Glutamatergic neuron (in vitro differentiated cells): ENCODE measurements around the gene GLUD1. TPM values are rescaled to one million over a fixed set of nuclear protein-coding genes. Genes with fewer than 3 reads are reported as not detected.
"Not testable (repeated sequence)": the region's sequence is repeated elsewhere in the genome, so short reads cannot be mapped to it uniquely, and the experiment has no call there.

Experiments used
- DNase-seq: peaks from one replicate; pipeline ENCODE4 v3.0.0; 2022
- H3K27ac Mint-ChIP-seq: one replicate; pipeline ENCODE4 v1.8.0; 2020; ENCODE audit warnings: mild to moderate bottlenecking, mixed read lengths, inconsistent platforms; ENCODE audit not compliant: unreplicated experiment
- H3K27me3 Mint-ChIP-seq: one replicate; pipeline ENCODE4 v1.8.0; 2020; ENCODE audit warnings: mild to moderate bottlenecking, moderate library complexity, mixed read lengths, inconsistent platforms; ENCODE audit not compliant: unreplicated experiment
- H3K36me3 Mint-ChIP-seq: one replicate; pipeline ENCODE4 v1.8.0; 2020; ENCODE audit warnings: mild to moderate bottlenecking, mixed read lengths, inconsistent platforms; ENCODE audit not compliant: unreplicated experiment
- H3K4me1 Mint-ChIP-seq: one replicate; pipeline ENCODE4 v1.8.0; 2020; ENCODE audit warnings: mild to moderate bottlenecking, low read depth, mixed read lengths, inconsistent platforms; ENCODE audit not compliant: unreplicated experiment
- H3K4me3 Mint-ChIP-seq: one replicate; pipeline ENCODE4 v1.8.0; 2020; ENCODE audit warnings: mild to moderate bottlenecking, mixed read lengths, inconsistent platforms; ENCODE audit not compliant: unreplicated experiment
- H3K9me3 Mint-ChIP-seq: one replicate; pipeline ENCODE4 v1.8.0; 2020; ENCODE audit warnings: mild to moderate bottlenecking, moderate library complexity, mixed read lengths, inconsistent platforms; ENCODE audit not compliant: unreplicated experiment
- CTCF ChIP-seq: fragments of 200-600 bp; sonication (generic); IDR thresholded peaks from one replicate; pipeline ENCODE4 v1.5.0; 2021; ENCODE audit not compliant: partially characterized antibody, unreplicated experiment
- total RNA-seq: library from RNA; stranded (reverse); fragmentation: NEBNext Ultra II Directional; extraction: Animal tissue kit (Norgen Biotek cat#: 25700); gene quantifications from one replicate; pipeline ENCODE4 v1.2.1, GENCODE V29; 2021; ENCODE audit not compliant: unreplicated experiment

The GLUD1 gene
- total RNA-seq, 1 donor from 2014 or later, result 73.1 TPM

DNA sequence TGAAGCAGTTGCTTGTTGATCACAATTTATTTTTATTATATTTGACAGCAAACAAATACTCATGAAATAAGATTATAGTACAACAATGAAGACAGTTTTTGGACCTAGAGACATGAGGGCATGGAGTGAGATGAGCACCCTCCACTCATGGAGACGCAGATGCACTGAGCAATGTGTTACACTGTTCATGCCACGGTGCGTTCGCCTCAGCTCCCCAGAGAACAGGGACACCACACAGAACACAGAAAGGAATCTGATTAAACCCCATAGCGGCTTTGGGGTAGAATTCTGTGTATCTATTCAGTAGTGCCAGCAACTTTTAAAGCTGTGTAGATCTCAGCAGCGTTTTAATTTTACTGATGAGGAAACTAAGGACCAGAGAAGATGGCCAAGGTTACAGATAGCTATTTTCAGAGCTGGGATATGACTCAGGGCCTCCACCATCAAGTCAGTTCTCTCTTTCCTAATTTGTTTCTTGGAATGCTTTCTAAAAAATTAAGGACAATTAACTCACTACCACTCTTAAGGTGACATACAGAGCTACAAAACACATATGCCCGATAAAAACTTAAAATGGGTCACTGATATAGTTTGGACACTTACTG, 41.0 kb downstream of the GLUD1 start:
- Mint-ChIP-seq H3K4me3 (no peak overlapping the region), H3K9me3 (no peaks in the 10 kb centered on the region), H3K27ac (no peak overlapping the region), H3K4me1 (no peaks in the 10 kb centered on the region), H3K27me3 (no peaks in the 10 kb centered on the region), H3K36me3 (no peaks in the 10 kb centered on the region)
- no peak for TF ChIP-seq CTCF
- no peak for DNase-seq

GRCh38 chr10:87053111-87053510, 41.5 kb downstream of the GLUD1 start:
- Mint-ChIP-seq H3K4me1 (no peaks in the 10 kb centered on the region), H3K27me3 (no peaks in the 10 kb centered on the region), H3K36me3 (no peaks in the 10 kb centered on the region), H3K9me3 (no peaks in the 10 kb centered on the region), H3K27ac (no peak overlapping the region), H3K4me3 (no peak overlapping the region)
- no peak for TF ChIP-seq CTCF
- no peak for DNase-seq

- Mint-ChIP-seq H3K4me3 (no peak overlapping the region), H3K27me3 (no peaks in the 10 kb centered on the region), H3K9me3 (no peaks in the 10 kb centered on the region), H3K36me3 (no peaks in the 10 kb centered on the region), H3K27ac (no peak overlapping the region), H3K4me1 (no peaks in the 10 kb centered on the region)
- no peak for DNase-seq
- TF ChIP-seq CTCF, result no peak
Observed at GRCh38 chr10:87045434-87045938, 49.2 kb downstream of the GLUD1 start.

GRCh38 chr10:87043579-87043978, 51.1 kb downstream of the GLUD1 start:
- H3K36me3 Mint-ChIP-seq, H3K4me3 Mint-ChIP-seq, H3K4me1 Mint-ChIP-seq, DNase-seq, H3K27me3 Mint-ChIP-seq, H3K27ac Mint-ChIP-seq, H3K9me3 Mint-ChIP-seq: not testable (repeated sequence)

GRCh38 chr10:87038786-87039185, 55.9 kb downstream of the GLUD1 start:
- Mint-ChIP-seq H3K27ac (no peak overlapping the region), H3K4me1 (no peaks in the 10 kb centered on the region), H3K27me3 (peaks cover 5% of the 10 kb centered on the region), H3K9me3 (no peaks in the 10 kb centered on the region), H3K4me3 (no peak overlapping the region), H3K36me3 (no peaks in the 10 kb centered on the region)
- no peak for TF ChIP-seq CTCF
- DNase-seq, result no peak
